GM12891 (cell line): ENCODE results near the gene PISD.

Source experiments
- POLR2A ChIP-seq: IDR thresholded peaks from 2 replicates; pipeline ENCODE4 v1.6.1; 2011; ENCODE audit warnings: low read depth, low read length, control low read depth
- POLR2AphosphoS5 ChIP-seq: IDR thresholded peaks from 2 replicates; pipeline ENCODE4 v1.6.1; 2011; ENCODE audit warnings: low read depth, low read length, control low read depth
- SPI1 ChIP-seq: IDR thresholded peaks from 2 replicates; pipeline ENCODE4 v1.6.1; 2011; ENCODE audit warnings: low read depth, low read length, control low read depth
- TAF1 ChIP-seq: IDR thresholded peaks from 2 replicates; pipeline ENCODE4 v1.6.1; 2011; ENCODE audit warnings: low read depth, low read length, control low read depth

GRCh38 chr22:31659246-31659645, 2.8 kb downstream of the PISD start:
- TF ChIP-seq POLR2A (no peak), POLR2AphosphoS5 (no peak), SPI1 (no peak), TAF1 (no peak)
